ENCODE measurements around the gene BTBD8.

BTBD8 gene

GRCh38 chr1:92094090-92094489, 13.9 kb downstream of the BTBD8 start:
- DNase-seq, result no peak

DNA sequence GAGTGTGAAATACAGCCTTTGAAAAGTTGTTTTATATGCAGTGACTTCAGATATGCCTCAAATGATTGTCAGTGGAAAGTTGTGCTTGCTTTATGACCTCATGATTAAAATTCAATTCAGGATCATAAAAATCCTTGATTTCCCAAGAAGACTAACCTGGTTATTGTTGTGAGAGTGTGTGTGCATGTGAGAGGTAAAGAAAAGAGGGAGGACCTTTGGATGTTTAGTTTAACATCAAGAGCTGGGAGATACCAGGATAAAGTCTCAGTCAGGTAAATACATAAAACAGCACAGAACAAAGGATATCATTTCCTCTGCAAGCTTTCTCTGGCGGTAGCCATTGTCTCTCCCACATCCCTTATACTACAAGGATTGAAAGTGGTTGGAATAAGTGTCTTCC, 14.4 kb downstream of the BTBD8 start:
- no peak for DNase-seq

DNA sequence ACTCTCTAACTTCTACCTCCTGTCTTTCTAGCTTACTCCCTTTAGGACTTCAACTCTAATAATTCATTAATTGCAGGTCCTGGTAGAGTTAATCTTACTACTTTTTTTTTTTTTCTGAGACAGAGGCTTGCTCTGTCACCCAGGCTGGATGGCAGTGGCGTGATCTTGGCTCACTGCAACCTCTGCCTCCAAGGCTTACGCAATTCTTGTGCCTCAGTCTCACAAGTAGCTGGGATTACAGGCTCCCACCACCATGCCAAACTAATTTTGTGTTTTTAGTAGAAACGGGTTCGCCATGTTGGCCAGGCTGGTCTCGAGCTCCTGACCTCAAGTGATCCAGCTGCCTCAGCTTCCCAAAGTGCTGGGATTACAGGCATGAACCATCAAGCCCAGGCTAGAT, 15.7 kb downstream of the BTBD8 start:
- DNase-seq, result no peak

DNA sequence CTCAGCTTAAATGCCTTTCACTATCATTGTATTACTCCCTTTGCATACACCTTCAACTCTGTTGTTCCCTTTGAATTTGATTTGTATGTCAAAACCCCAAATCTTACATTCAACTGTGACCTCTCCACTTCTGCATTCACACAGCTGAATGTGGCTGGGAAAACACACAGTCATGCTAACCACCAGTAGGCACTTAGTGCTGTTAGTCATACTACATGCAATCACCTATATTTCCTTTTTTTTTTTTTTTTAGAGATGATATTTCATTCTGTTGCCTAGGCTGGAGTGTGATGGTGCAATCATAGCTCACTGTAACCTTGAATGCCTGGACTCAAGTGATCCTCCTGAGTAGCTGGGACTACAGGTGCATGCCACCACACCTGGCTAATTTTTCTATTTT, 16.2 kb downstream of the BTBD8 start:
- no peak for DNase-seq

DNA sequence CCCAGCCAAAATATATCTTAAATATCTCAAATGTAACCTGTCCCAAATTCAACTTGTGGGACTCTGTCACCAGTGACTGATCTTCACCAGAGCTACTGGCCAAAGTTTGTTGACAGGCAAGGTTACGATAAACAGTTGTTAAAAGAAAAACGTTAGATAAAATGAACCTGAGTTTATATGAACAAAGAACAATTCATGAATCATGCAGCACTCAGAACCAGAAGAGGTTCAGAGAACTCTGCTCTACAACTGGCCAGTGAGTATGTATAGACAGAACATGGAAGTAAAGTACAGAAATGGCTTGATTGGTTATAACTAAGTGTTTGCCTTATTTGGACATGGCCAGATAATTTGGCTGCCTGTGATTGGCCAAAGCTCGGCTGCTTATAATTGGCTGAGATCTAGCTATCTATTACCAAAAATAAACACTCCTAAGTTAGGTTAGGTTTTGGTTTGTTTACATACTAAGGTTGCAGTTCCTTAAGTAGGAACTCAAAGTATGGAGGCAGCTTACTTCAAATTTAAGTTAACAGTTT, 25.5 kb downstream of the BTBD8 start:
- no peak for DNase-seq

DNA sequence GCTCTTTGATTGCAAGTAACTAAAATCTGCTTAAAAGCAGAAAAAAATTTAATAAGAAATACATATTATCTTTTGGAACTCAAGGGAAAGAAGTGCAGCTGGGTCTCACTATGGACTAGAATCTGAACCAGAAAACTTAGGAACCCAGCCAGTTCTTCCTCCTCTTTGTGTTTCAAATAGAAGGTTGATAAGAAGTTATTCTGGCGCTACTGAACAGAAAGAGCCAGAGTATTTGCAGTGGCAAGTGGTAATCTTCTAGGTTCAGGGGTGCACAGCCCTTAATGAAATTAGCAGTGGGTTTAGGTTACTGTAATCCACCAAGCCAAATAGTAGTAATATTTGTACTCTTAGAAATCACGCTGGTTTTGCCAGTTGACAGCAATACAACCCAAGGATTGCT, 28.5 kb downstream of the BTBD8 start:
- DNase-seq, result no peak

DNA sequence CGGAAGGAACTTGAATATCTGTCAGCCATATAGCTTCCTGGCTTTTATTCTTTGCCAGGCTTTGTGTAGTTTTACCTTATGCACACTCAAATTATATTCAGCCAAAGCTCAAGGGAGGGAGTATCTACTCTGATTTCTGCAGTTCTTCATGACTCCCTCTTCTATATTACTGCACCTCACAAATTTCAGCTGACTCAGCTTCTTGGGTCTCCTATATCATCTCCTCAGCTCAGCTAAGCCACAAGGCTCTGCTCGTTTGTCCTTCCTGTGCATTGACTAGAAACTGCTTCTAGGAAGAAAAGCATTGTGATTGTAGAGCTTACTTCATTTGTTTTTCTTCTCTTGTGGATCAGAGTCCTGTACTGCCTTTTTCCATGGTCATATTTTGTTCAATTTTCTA, 37.4 kb downstream of the BTBD8 start:
- no peak for DNase-seq

GRCh38 chr1:92118826-92119225, 38.7 kb downstream of the BTBD8 start:
- DNase-seq, result no peak

GRCh38 chr1:92123868-92124267, 43.7 kb downstream of the BTBD8 start:
- no peak for DNase-seq

DNA sequence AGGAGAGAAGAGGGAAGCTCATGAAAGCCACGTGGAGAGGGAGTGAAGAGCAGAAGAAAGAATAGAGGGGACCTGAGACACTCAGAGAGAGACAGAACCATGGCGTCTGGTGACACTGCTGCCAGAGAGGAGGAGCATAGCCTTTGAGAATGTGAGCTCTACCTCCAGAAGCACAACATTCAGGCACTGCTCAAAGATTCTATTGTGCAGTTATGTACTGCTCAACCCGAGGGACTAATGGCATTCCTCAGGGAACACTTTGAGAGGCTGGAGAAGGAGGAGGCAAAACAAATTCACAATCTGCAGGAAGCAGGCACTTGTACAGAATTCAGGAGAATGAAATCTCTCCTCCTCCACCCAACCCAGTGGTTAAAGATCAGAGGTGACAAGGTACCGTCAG, 45.1 kb downstream of the BTBD8 start:
- DNase-seq, result no peak

DNA sequence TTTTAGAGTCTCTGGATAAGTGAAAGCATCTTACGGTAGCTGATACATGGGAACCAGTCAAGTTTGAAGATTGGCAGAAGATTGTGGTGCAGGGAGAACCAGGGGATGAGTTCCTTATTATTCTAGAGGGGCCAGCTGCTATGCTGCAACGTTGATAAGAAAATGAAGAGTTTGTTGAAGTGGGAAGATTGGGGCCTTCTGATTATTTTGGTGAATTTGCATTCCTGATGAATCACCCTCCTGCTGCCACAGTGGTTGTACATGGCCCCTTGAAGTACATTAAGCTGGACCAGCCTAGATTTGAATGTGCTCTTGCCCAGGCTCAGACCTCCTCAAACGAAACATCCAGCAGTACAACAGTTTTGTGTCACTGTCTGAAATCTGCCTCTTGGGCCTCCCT, 45.9 kb downstream of the BTBD8 start:
- DNase-seq, result no peak

GRCh38 chr1:92134331-92134730, 54.2 kb downstream of the BTBD8 start:
- DNase-seq, result no peak

DNA sequence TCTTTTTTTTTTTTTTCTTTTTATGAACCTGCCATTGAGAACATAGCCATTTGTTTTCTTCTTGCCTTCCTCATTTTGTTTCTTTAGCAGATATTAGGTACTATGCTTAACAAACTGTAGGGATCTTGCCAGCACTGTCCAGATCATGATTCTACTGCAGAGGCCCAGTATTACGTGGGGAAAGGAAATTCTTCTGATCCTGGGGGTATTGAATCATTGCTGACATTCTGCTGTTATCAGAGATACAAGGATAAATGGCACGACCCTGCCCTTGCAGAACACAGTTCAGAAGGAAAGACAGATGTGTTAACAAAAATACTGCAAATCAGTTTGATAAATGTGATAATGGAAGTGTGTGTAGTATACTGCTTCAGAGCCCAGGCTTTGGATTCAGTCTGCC, 56.2 kb downstream of the BTBD8 start:
- no peak for DNase-seq

DNA sequence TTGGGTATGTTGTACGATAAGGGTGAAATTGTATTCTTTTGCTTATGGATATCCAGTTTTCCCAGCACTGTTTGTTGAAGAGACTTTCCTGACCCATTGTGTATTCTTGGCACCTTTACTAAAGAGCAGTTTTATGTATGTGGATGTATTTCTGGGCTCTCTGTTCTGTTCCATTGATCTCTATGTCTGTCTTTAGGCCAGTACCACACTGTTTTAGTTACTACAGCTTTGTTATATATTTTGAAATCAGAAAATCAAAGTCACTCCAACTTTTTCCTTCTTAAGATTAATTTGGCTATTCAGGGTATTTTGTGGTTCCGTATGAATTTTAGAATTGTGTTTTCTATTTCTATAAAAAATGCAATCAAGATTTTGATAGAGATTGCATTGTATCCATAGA, 74.8 kb downstream of the BTBD8 start:
- DNase-seq, result no peak

- no peak for DNase-seq
Measured at GRCh38 chr1:92159593-92159992, 79.4 kb downstream of the BTBD8 start.

DNA sequence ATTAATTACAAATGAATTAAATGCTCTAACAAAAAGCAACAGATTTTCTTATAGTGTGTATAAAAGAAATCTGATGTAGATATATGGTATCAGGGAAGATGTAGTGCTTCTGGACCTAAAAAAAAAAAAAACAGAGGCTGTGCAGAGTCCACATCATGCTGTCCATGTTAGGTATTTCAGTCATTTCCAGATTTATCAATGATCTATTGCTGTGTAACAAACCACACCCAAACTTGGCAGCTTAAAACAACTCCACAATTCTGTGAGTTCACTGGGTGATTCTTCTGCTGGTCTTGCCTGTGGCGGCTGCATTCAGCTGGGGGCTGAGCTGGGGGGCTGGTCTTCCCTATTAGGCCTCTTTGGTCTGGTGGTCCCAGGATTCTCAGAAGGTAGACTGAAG, 85.2 kb downstream of the BTBD8 start:
- DNase-seq, result no peak

DNA sequence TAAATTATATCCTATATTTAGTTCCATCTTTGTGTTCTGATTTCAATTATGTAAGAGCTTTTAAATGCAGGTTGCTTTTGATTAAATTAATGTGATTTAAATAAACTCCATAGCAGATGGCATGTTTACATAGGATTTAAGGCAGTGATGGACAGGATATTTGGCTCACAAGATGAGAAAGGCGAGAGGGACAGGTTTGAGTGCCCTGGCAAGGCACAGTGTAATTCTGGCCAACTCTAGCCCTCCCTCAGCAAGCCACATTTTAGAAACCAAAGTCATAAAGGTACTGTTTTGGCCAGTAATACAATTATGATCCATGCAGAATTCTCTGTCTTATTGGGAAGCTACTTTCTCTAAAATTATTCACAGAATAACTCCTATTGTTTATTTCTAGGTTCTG, 87.0 kb downstream of the BTBD8 start:
- DNase-seq, result no peak

DNA sequence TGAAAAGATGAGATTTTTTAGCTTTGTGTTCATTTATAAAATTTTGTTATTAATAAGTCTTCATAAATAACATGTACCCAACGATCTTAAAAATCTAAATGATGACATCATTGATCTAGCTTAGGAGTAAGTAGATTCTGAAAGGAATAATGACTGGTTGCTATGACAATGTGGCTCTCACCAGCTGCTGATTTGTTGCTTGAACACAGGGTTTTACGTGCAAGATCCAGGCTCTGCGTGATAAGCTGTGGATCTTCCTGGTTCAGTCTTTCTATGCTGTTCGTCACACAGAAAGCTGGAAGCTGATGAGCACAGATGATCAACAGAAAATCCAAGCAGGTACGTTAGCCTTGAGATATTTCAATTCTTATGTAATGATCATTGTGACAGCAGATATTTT, 88.5 kb downstream of the BTBD8 start:
- no peak for DNase-seq

GRCh38 chr1:92169214-92170005, 89.3 kb downstream of the BTBD8 start:
- no peak for DNase-seq

GRCh38 chr1:92184632-92185031, 104.5 kb downstream of the BTBD8 start:
- DNase-seq, result no peak

GRCh38 chr1:92186081-92186480, 105.9 kb downstream of the BTBD8 start:
- DNase-seq, result no peak

GRCh38 chr1:92188436-92189255, 108.5 kb downstream of the BTBD8 start:
- DNase-seq, result no peak

DNA sequence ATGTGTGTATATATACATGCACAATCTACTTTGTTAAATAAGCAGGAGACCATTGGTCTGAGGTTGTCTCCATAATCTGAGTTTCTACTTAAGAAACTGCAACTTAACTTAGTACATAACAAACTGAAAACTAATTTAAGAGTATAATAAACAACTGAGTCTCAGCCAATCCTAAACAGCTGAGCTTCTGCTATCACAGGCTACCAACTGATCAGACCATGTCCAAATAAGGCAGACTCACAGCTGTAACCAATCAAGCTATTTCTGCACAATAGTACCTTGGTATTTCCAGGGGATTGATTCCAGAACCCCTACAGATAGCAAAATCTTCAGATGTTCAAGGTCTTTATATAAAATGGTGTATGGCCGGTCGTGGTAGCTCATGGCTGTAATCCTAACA, 111.6 kb downstream of the BTBD8 start:
- no peak for DNase-seq

DNA sequence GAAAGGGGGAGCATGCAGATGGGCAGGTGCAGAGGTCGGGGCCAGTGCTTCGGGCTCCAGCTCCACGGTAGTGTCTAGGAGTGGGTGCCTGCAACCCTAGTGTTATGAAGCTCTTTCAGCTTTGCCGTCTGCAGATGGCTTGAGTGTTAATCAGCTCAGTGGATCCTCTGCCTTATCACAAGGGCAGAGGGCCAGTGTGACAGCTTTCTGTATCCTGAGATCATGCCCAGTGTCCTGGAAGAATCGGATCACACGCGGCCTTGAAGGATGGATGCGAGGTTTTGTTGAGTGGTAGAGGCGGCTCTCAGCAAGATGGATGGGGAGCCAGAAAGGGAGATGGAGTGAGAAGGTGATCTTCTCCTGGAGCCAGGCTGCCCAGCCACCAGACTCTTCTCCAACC, 112.1 kb downstream of the BTBD8 start:
- no peak for DNase-seq
